Measurements from ENCODE around the gene CSF1.

The CSF1 gene

GRCh38 chr1:109882288-109883245, 28.1 kb upstream of the CSF1 start:
- no peak for DNase-seq (ENCODE audit: low read depth)

GRCh38 chr1:109883248-109883955, 27.2 kb upstream of the CSF1 start:
- no peak for DNase-seq (ENCODE audit: low read depth)

GRCh38 chr1:109884242-109884891, 26.3 kb upstream of the CSF1 start:
- no peak for DNase-seq (ENCODE audit: low read depth)

- no peak for DNase-seq (ENCODE audit: low read depth)
Measured at GRCh38 chr1:109885589-109885988, 25.1 kb upstream of the CSF1 start.

GRCh38 chr1:109886827-109887226, 23.8 kb upstream of the CSF1 start:
- DNase-seq (ENCODE audit: low read depth), result no peak

- no peak for DNase-seq (ENCODE audit: low read depth)
Measured at GRCh38 chr1:109887271-109887670, 23.4 kb upstream of the CSF1 start.

GRCh38 chr1:109887884-109888283, 22.8 kb upstream of the CSF1 start:
- no peak for DNase-seq (ENCODE audit: low read depth)

- DNase-seq (ENCODE audit: low read depth), result no peak
Measured at GRCh38 chr1:109889094-109889493, 21.6 kb upstream of the CSF1 start.

- no peak for DNase-seq (ENCODE audit: low read depth)
Measured at GRCh38 chr1:109890115-109890953, 20.3 kb upstream of the CSF1 start.

- DNase-seq (ENCODE audit: low read depth), result no peak
Measured at GRCh38 chr1:109891930-109892329, 18.7 kb upstream of the CSF1 start.

GRCh38 chr1:109892561-109893368, 17.9 kb upstream of the CSF1 start:
- no peak for DNase-seq (ENCODE audit: low read depth)

GRCh38 chr1:109893532-109894171, 17.0 kb upstream of the CSF1 start:
- no peak for DNase-seq (ENCODE audit: low read depth)

- DNase-seq (ENCODE audit: low read depth), result no peak
Measured at GRCh38 chr1:109894823-109895719, 15.6 kb upstream of the CSF1 start.

GRCh38 chr1:109895720-109896504, 14.7 kb upstream of the CSF1 start:
- DNase-seq (ENCODE audit: low read depth), result no peak

- DNase-seq (ENCODE audit: low read depth), result no peak
Measured at GRCh38 chr1:109896681-109897080, 14.0 kb upstream of the CSF1 start.

GRCh38 chr1:109897259-109897955, 13.2 kb upstream of the CSF1 start:
- no peak for DNase-seq (ENCODE audit: low read depth)

GRCh38 chr1:109898842-109899241, 11.8 kb upstream of the CSF1 start:
- DNase-seq (ENCODE audit: low read depth), result no peak

- no peak for DNase-seq (ENCODE audit: low read depth)
Measured at GRCh38 chr1:109901141-109901523, 9.5 kb upstream of the CSF1 start.

Measured in fibroblast of the conjunctiva (primary cell).